HEK293T (cell line): ENCODE data around the gene ISLR.

Experiments used
- FOXA1 ChIP-seq: fragments of 450-650 bp; IDR thresholded peaks from 2 replicates; pipeline ENCODE4 v1.6.1; 2016; ENCODE audit warnings: mild to moderate bottlenecking
- FOXM1 ChIP-seq: fragments of 450-650 bp; IDR thresholded peaks from 2 replicates; pipeline ENCODE4 v1.6.1; 2017; ENCODE audit warnings: mild to moderate bottlenecking, borderline replicate concordance
- HDGF ChIP-seq: fragments of 450-650 bp; IDR thresholded peaks from 2 replicates; pipeline ENCODE4 v1.6.1; 2017; ENCODE audit warnings: antibody characterized with exemption, borderline replicate concordance
- SP1 ChIP-seq: fragments of 450-650 bp; IDR thresholded peaks from 2 replicates; pipeline ENCODE4 v1.6.1; 2017

- TF ChIP-seq SP1: no peak
- TF ChIP-seq FOXA1: no peak
- no peak for TF ChIP-seq HDGF
- TF ChIP-seq FOXM1: no peak
Measured at GRCh38 chr15:74144153-74144775, 29.2 kb upstream of the ISLR start.
